Vagina (tissue), 2 donors: Measurements from ENCODE around the gene DNAJA2.

ENCODE experiments used
- CTCF ChIP-seq, 3 experiments: fragments of 450-650 bp in 2 of 3; fragments of 200-600 bp in 1 of 3; sonication (generic) in 1 of 3; IDR thresholded peaks; one replicate each; pipeline ENCODE4 v1.5.1; 2017 to 2019; ENCODE audit warnings: antibody characterized with exemption in 3 of 3, mild to moderate bottlenecking in 2 of 3, moderate library complexity in 2 of 3
- POLR2A ChIP-seq, 2 donors: fragments of 450-650 bp; IDR thresholded peaks; one replicate each; pipeline ENCODE4 v1.6.1; 2017; ENCODE audit warnings: antibody characterized with exemption in 2 of 2, mild to moderate bottlenecking in 2 of 2, moderate library complexity in 2 of 2
- POLR2AphosphoS5 ChIP-seq, 2 donors: sonication (generic); formaldehyde crosslinking; IDR thresholded peaks; one replicate each; pipeline ENCODE4 v1.9.0; 2017; ENCODE audit warnings: antibody characterized with exemption in 2 of 2, mild to moderate bottlenecking in 2 of 2, low read depth in 1 of 2; ENCODE audit not compliant: insufficient read depth in 1 of 2

DNA sequence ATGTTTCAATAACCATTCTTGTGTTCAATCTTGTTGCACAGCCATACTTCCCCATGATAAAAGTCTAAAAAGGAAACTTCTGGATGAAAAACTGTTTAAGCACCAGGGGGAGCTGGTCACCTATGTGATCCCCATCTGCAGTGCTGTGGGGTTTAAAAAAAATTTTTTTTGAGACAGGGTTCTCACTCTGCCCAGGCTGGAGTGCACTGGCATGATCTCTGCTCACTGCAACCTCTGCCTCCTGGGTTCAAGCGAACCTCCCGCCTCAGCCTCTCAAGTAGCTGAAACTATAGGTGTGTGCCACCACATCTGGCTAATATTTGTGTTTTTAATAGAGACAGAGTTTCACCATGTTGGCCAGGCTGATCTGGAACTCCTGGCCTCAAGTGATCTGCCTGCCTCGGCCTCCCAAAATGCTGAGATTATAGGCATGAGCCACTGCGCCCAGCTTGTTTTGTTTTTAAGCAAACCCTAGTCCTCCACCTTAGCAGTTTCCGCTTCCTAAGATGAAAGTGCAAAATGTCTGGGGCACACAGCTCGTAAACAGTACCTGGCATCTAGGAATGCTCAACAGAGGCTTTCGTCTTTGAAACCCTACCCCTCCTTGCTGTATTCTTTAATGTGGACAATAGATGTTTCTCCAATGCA is 25.4 kb downstream of the DNAJA2 start:
- peak in 2 of 3 experiments; percentile 17 to 19 for TF ChIP-seq CTCF (IDR thresholded peaks at IDR 0.05)
- no peak for TF ChIP-seq POLR2A (IDR thresholded peaks at IDR 0.05)
- no peak for TF ChIP-seq POLR2AphosphoS5 (IDR thresholded peaks at IDR 0.05; ENCODE audit: insufficient read depth in 1 of 2, low read depth in 1 of 2)
